Vagina (tissue), 2 donors: ENCODE results near the gene TMEM150A. TPM values are rescaled to one million over a fixed set of nuclear protein-coding genes. Genes with fewer than 3 reads are reported as not detected.

ENCODE experiments used
- DNase-seq, 2 donors: peaks; one replicate each; pipeline ENCODE4 v3.0.0-alpha.2; 2017; ENCODE audit errors: extremely low spot score in 2 of 2
- H3K27ac ChIP-seq: fragments of 200-600 bp; sonication (generic); one replicate; pipeline ENCODE4 v1.5.1; 2019
- H3K27me3 ChIP-seq: fragments of 200-600 bp; sonication (generic); one replicate; pipeline ENCODE4 v1.5.1; 2019
- H3K36me3 ChIP-seq, 2 donors: fragments of 200-600 bp; sonication (generic); one replicate each; pipeline ENCODE4 v1.5.1; 2017 to 2019
- H3K4me1 ChIP-seq: fragments of 200-600 bp; sonication (generic); one replicate; pipeline ENCODE4 v1.5.1; 2019
- H3K4me3 ChIP-seq, 2 donors: fragments of 200-600 bp; sonication (generic); 1 replicate in 1 of 2; 2 replicates in 1 of 2; pipeline ENCODE4 v1.5.1; 2016 to 2019
- H3K9me3 ChIP-seq: fragments of 200-600 bp; sonication (generic); one replicate; pipeline ENCODE4 v1.5.1; 2019
- CTCF ChIP-seq, 3 experiments: fragments of 450-650 bp in 2 of 3; fragments of 200-600 bp in 1 of 3; sonication (generic) in 1 of 3; IDR thresholded peaks; one replicate each; pipeline ENCODE4 v1.5.1; 2017 to 2019; ENCODE audit warnings: antibody characterized with exemption in 3 of 3, mild to moderate bottlenecking in 2 of 3, moderate library complexity in 2 of 3
- POLR2A ChIP-seq, 2 donors: fragments of 450-650 bp; IDR thresholded peaks; one replicate each; pipeline ENCODE4 v1.6.1; 2017; ENCODE audit warnings: antibody characterized with exemption in 2 of 2, mild to moderate bottlenecking in 2 of 2, moderate library complexity in 2 of 2
- POLR2AphosphoS5 ChIP-seq, 2 donors: sonication (generic); formaldehyde crosslinking; IDR thresholded peaks; one replicate each; pipeline ENCODE4 v1.9.0; 2017; ENCODE audit warnings: antibody characterized with exemption in 2 of 2, mild to moderate bottlenecking in 2 of 2, low read depth in 1 of 2; ENCODE audit not compliant: insufficient read depth in 1 of 2
- intact Hi-C: fragments of 100-400 bp; cut with DNase I; formaldehyde crosslinking; loops from one replicate; pipeline ENCODE4 v1.15.1; 2023
- total RNA-seq: library from RNA; depleted of rRNA; stranded (reverse); fragments of >200 nt; gene quantifications from one replicate; pipeline ENCODE4 v1.2.3, GENCODE V29; 2016

The TMEM150A gene
- total RNA-seq, 1 donor from 2014 or later = 22.6 TPM

GRCh38 chr2:85553184-85553583 lies 49.3 kb downstream of the TMEM150A start:
- Histone ChIP-seq H3K4me1 (no peaks in the 10 kb centered on the region), H3K27ac (no peak overlapping the region), H3K4me3 (no peak overlapping the region), H3K36me3 (peaks cover 0 to 55% of the 10 kb centered on the region in 2 donors), H3K27me3 (no peaks in the 10 kb centered on the region), H3K9me3 (no peaks in the 10 kb centered on the region)
- no peak for DNase-seq
- intact Hi-C loops = no loop called here
- TF ChIP-seq POLR2A (IDR thresholded peaks at IDR 0.05) (no peak), POLR2AphosphoS5 (IDR thresholded peaks at IDR 0.05; ENCODE audit: insufficient read depth in 1 of 2, low read depth in 1 of 2) (no peak), CTCF (IDR thresholded peaks at IDR 0.05) (no peak)

GRCh38 chr2:85551698-85552678 lies 50.5 kb downstream of the TMEM150A start:
- H3K4me1 ChIP-seq = no peaks in the 10 kb centered on the region
- no peaks in the 10 kb centered on the region for H3K9me3 ChIP-seq
- intact Hi-C loops = loop anchor here (1.0 kb wide), 1 partner anchor 130 kb away; no protein-coding TSS in a partner anchor
- H3K27me3 ChIP-seq = no peaks in the 10 kb centered on the region
- DNase-seq = no peak
- H3K27ac ChIP-seq = peak overlapping the region; percentile 21
- H3K4me3 ChIP-seq = no peak overlapping the region
- TF ChIP-seq POLR2AphosphoS5 (IDR thresholded peaks at IDR 0.05; ENCODE audit: insufficient read depth in 1 of 2, low read depth in 1 of 2) (peak in 1 of 2 donors; percentile 56), POLR2A (IDR thresholded peaks at IDR 0.05) (no peak), CTCF (IDR thresholded peaks at IDR 0.05) (peak; percentile 90 to 96 (median 96))
- peaks cover 0 to 54% of the 10 kb centered on the region in 2 donors for H3K36me3 ChIP-seq

GRCh38 chr2:85550486-85550885 lies 52.0 kb downstream of the TMEM150A start:
- no peak for DNase-seq
- TF ChIP-seq CTCF (IDR thresholded peaks at IDR 0.05) (no peak), POLR2A (IDR thresholded peaks at IDR 0.05) (no peak), POLR2AphosphoS5 (IDR thresholded peaks at IDR 0.05; ENCODE audit: insufficient read depth in 1 of 2, low read depth in 1 of 2) (no peak)
- intact Hi-C loops = no loop called here
- Histone ChIP-seq H3K4me1 (no peaks in the 10 kb centered on the region), H3K27me3 (no peaks in the 10 kb centered on the region), H3K36me3 (peaks cover 0 to 54% of the 10 kb centered on the region in 2 donors), H3K9me3 (no peaks in the 10 kb centered on the region), H3K27ac (peak overlapping the region; percentile 57), H3K4me3 (no peak overlapping the region)

- DNase-seq = no peak
- Histone ChIP-seq H3K9me3 (no peaks in the 10 kb centered on the region), H3K36me3 (peaks cover 0 to 53% of the 10 kb centered on the region in 2 donors), H3K4me3 (no peak overlapping the region), H3K4me1 (peaks cover 3% of the 10 kb centered on the region), H3K27me3 (no peaks in the 10 kb centered on the region), H3K27ac (peak overlapping the region; percentile 57)
- TF ChIP-seq POLR2AphosphoS5 (IDR thresholded peaks at IDR 0.05; ENCODE audit: insufficient read depth in 1 of 2, low read depth in 1 of 2) = no peak
- TF ChIP-seq CTCF (IDR thresholded peaks at IDR 0.05) = no peak
- no peak for TF ChIP-seq POLR2A (IDR thresholded peaks at IDR 0.05)
- intact Hi-C loops = loop anchor here (10.0 kb wide), 1 partner anchor 55 kb away; the partner anchor contains the start of gene TMEM150A
Observed at GRCh38 chr2:85549826-85550225, 52.7 kb downstream of the TMEM150A start.
